DOHH2 (cell line): Measurements from ENCODE around the gene LECT2.

Experiments used
- H3F3A ChIP-seq: fragments of 200-600 bp; sonication (generic), shearing (Covaris generic); 2 replicates; pipeline ENCODE4 v1.6.0; 2016; ENCODE audit warnings: antibody characterized with exemption, mild to moderate bottlenecking; ENCODE audit not compliant: control insufficient read depth, insufficient read depth
- H3K27ac ChIP-seq: fragments of 200-600 bp; sonication (generic); 2 replicates; pipeline ENCODE4 v1.5.1; 2014; ENCODE audit warnings: low read depth, mild to moderate bottlenecking, low read length, moderate library complexity
- H3K27me3 ChIP-seq: fragments of 200-600 bp; sonication (generic); 2 replicates; pipeline ENCODE4 v1.6.1; 2014; ENCODE audit warnings: mild to moderate bottlenecking, low read length, mixed read lengths; ENCODE audit not compliant: control insufficient read depth
- H3K36me3 ChIP-seq: fragments of 200-600 bp; sonication (generic); 2 replicates; pipeline ENCODE4 v1.6.1; 2014; ENCODE audit warnings: mild to moderate bottlenecking, low read length, moderate library complexity, mixed read lengths; ENCODE audit not compliant: control insufficient read depth
- H3K4me1 ChIP-seq: fragments of 200-600 bp; sonication (generic); 2 replicates; pipeline ENCODE4 v1.6.1; 2014; ENCODE audit warnings: mild to moderate bottlenecking, low read length, mixed read lengths; ENCODE audit not compliant: control insufficient read depth
- H3K4me2 ChIP-seq: fragments of 200-600 bp; sonication (generic); 2 replicates; pipeline ENCODE4 v1.6.0; 2014; ENCODE audit warnings: mild to moderate bottlenecking, low read length, moderate library complexity
- H3K4me3 ChIP-seq: fragments of 200-600 bp; sonication (generic); 2 replicates; pipeline ENCODE4 v1.5.1; 2014; ENCODE audit warnings: mild to moderate bottlenecking, low read length, mixed read lengths
- H3K79me2 ChIP-seq: fragments of 200-600 bp; sonication (generic); 2 replicates; pipeline ENCODE4 v1.6.1; 2014; ENCODE audit warnings: mild to moderate bottlenecking, low read length, mixed read lengths; ENCODE audit not compliant: control insufficient read depth
- H3K9me2 ChIP-seq: fragments of 200-600 bp; sonication (generic); replicated peaks from 2 replicates; pipeline ENCODE4 v1.6.1; 2014; ENCODE audit warnings: mild to moderate bottlenecking, low read length, mixed read lengths; ENCODE audit not compliant: control insufficient read depth
- H3K9me3 ChIP-seq: fragments of 200-600 bp; sonication (generic); 2 replicates; pipeline ENCODE4 v1.6.1; 2014; ENCODE audit warnings: antibody characterized with exemption, low read length, mixed read lengths; ENCODE audit not compliant: control insufficient read depth, insufficient read depth
- H4K20me1 ChIP-seq: fragments of 200-600 bp; sonication (generic); 2 replicates; pipeline ENCODE4 v1.6.0; 2014; ENCODE audit warnings: low read depth, mild to moderate bottlenecking, antibody characterized with exemption, low read length, moderate library complexity; ENCODE audit not compliant: control insufficient read depth, insufficient read depth
- CTCF ChIP-seq: fragments of 200-600 bp; sonication (generic); IDR thresholded peaks from one replicate; pipeline ENCODE4 v1.5.1; 2014; ENCODE audit warnings: antibody characterized with exemption, mild to moderate bottlenecking, low read depth, low read length; ENCODE audit not compliant: poor library complexity, severe bottlenecking
- EZH2phosphoT487 ChIP-seq: fragments of 200-600 bp; sonication (generic); IDR thresholded peaks from 2 replicates; pipeline ENCODE4 v1.6.1; 2017; ENCODE audit warnings: borderline replicate concordance, mild to moderate bottlenecking, antibody characterized with exemption, low read length, moderate library complexity, mixed read lengths

LECT2 gene

GRCh38 chr5:135974021-135974600, 19.3 kb upstream of the LECT2 start:
- no peaks in the 10 kb centered on the region for H3K36me3 ChIP-seq
- no peak overlapping the region for H3K4me3 ChIP-seq
- H4K20me1 ChIP-seq, result no peaks in the 10 kb centered on the region
- H3K9me2 ChIP-seq, result no peaks in the 10 kb centered on the region
- H3K4me2 ChIP-seq, result no peak overlapping the region
- H3K27ac ChIP-seq, result no peak overlapping the region
- TF ChIP-seq EZH2phosphoT487, result no peak
- TF ChIP-seq CTCF, result no peak
- H3F3A ChIP-seq, result no peaks in the 10 kb centered on the region
- H3K79me2 ChIP-seq, result no peaks in the 10 kb centered on the region
- H3K9me3 ChIP-seq, result no peaks in the 10 kb centered on the region
- peaks cover 36% of the 10 kb centered on the region for H3K27me3 ChIP-seq
- no peaks in the 10 kb centered on the region for H3K4me1 ChIP-seq

DNA sequence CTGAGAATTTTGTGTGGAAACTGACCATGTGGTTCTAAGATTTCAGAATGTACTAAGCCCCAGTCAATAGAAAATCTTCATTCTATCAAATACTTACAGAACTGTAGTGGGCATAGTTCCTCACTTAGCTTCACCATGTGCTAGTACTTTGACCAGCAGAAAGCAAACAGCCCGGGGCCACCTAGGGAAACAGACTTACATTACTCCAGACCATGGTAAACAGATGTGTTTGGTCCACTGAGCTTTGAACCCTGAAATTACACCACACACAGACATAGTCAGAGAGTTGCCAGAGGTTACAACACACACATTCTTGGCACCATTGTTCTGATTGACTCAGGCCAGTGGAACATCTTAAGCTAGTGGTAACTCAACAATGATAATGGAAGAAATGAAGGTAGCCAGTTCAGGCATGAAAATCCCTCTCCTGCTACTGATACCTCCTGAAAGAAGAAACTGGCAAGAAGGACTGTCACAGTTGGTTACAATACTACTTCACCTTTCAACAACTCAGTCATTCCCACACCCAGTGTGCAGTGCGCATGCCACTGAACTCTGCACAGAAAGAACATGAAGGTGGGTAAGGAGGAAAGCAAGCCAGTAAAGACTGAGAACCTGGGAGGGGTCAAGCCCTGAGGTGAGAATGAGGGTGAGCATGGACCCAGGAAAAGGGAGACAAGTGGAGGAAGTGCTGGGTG, 18.7 kb upstream of the LECT2 start:
- Histone ChIP-seq H3K4me1 (no peaks in the 10 kb centered on the region), H3K27me3 (peaks cover 36% of the 10 kb centered on the region), H4K20me1 (no peaks in the 10 kb centered on the region), H3K9me3 (no peaks in the 10 kb centered on the region), H3F3A (no peaks in the 10 kb centered on the region), H3K27ac (no peak overlapping the region), H3K79me2 (no peaks in the 10 kb centered on the region), H3K4me3 (no peak overlapping the region), H3K4me2 (no peak overlapping the region), H3K36me3 (no peaks in the 10 kb centered on the region), H3K9me2 (no peaks in the 10 kb centered on the region)
- TF ChIP-seq EZH2phosphoT487 (no peak), CTCF (no peak)

- no peak for TF ChIP-seq CTCF
- no peak for TF ChIP-seq EZH2phosphoT487
- H3K4me1 ChIP-seq, result no peaks in the 10 kb centered on the region
- H3K36me3 ChIP-seq, result no peaks in the 10 kb centered on the region
- no peaks in the 10 kb centered on the region for H3F3A ChIP-seq
- no peak overlapping the region for H3K27ac ChIP-seq
- H3K9me2 ChIP-seq, result no peaks in the 10 kb centered on the region
- H3K27me3 ChIP-seq, result peaks cover 36% of the 10 kb centered on the region
- no peak overlapping the region for H3K4me2 ChIP-seq
- no peaks in the 10 kb centered on the region for H4K20me1 ChIP-seq
- no peaks in the 10 kb centered on the region for H3K9me3 ChIP-seq
- H3K4me3 ChIP-seq, result no peak overlapping the region
- no peaks in the 10 kb centered on the region for H3K79me2 ChIP-seq
These were observed 16.9 kb upstream of the LECT2 start for GRCh38 chr5:135971701-135972100.
